ENCODE data around the gene ABCA9.

GRCh38 chr17:69062860-69063581, 2.3 kb upstream of the ABCA9 start:
- TF ChIP-seq EZH2phosphoT487 (IDR thresholded peaks at IDR 0.05; ENCODE audit: borderline replicate concordance, low read depth, low read length) (no peak), CTCF (conservative IDR thresholded peaks at IDR 0.05; ENCODE audit: low read length) (no peak)
